ENCODE results near the gene ZNF683. TPM values are rescaled to one million over a fixed set of nuclear protein-coding genes. Genes with fewer than 3 reads are reported as not detected.

Gene ZNF683
- total and polyA plus RNA-seq, 2 of the 4 experiments (the other 2 are of a cell fraction), result not detected

GRCh38 chr1:26337206-26337535, 35.4 kb downstream of the ZNF683 start:
- no peaks in the 10 kb centered on the region for H4K20me1 ChIP-seq (ENCODE audit: insufficient read depth, low read length)
- WGBS, 2 experiments (ENCODE audit: extremely low coverage in 2 of 2, insufficient read length in 1 of 2), result no CpG with 5 or more reads among the region's 7 CpGs
- TF ChIP-seq FOS (IDR thresholded peaks at IDR 0.05; ENCODE audit: low read depth, low read length) (no peak), MXI1 (IDR thresholded peaks at IDR 0.05; ENCODE audit: borderline replicate concordance, low read depth, low read length) (no peak), CTCF (conservative IDR thresholded peaks at IDR 0.05; ENCODE audit: low read depth, low read length) (no peak), CHD1 (IDR thresholded peaks at IDR 0.05; ENCODE audit: low read depth, low read length) (no peak), SMC3 (IDR thresholded peaks at IDR 0.05; ENCODE audit: low read depth, low read length) (no peak)
- H3K27me3 ChIP-seq (ENCODE audit: control insufficient read depth, insufficient read depth, low read length), result peaks cover 47% of the 10 kb centered on the region
- H4K5ac ChIP-seq (ENCODE audit: low read depth, low read length), result no peak overlapping the region
- no peaks in the 10 kb centered on the region for H3K9me1 ChIP-seq (ENCODE audit: insufficient read depth, low read length)
- DNase-seq, result no peak
- no peak overlapping the region for H3K27ac ChIP-seq (ENCODE audit: insufficient read depth, low read length)
- H4K8ac ChIP-seq (ENCODE audit: low read depth in 2 of 2, low read length in 2 of 2), result no peak overlapping the region
- H3K79me1 ChIP-seq (ENCODE audit: low read depth in 1 of 2, low read length in 2 of 2), result no peaks in the 10 kb centered on the region
- in situ Hi-C loops (cut with MboI; ENCODE audit: low sequenced_read_pairs) (no loop called here), dilution Hi-C loops (cut with HindIII; ENCODE audit: low sequenced_read_pairs, unreplicated experiment) (no loop called here), intact Hi-C loops (cut with micrococcal nuclease) (no loop called here)
- H3K9ac ChIP-seq (ENCODE audit: low read depth, low read length), result no peak overlapping the region
- H3K4me3 ChIP-seq (ENCODE audit: insufficient read depth, low read depth, low read length), result no peak overlapping the region
- POLR2A ChIA-PET (ENCODE audit: unreplicated experiment), result no interaction called here
- H3K4ac ChIP-seq (ENCODE audit: low read depth, low read length), result no peak overlapping the region
- no peak overlapping the region for H3K4me2 ChIP-seq (ENCODE audit: low read depth, low read length)
- peak overlapping the region; percentile 61 for H2AK9ac ChIP-seq (replicated peaks; ENCODE audit: low read depth, low read length, poor library complexity)
- no peak overlapping the region for H2AFZ ChIP-seq (replicated peaks; ENCODE audit: low read length, poor library complexity)
- H3K4me1 ChIP-seq (ENCODE audit: control insufficient read depth, insufficient read depth, low read length), result peaks cover 4% of the 10 kb centered on the region; the same call in 1 of the 2 replicates
- H2BK120ac ChIP-seq (ENCODE audit: low read depth, low read length), result peak overlapping the region; percentile 15; the same call in 1 of the 2 replicates
- CTCF ChIA-PET, result no interaction called here
- no peaks in the 10 kb centered on the region for H3K9me3 ChIP-seq (ENCODE audit: control insufficient read depth, insufficient read depth, low read length)
- H2AK5ac ChIP-seq (ENCODE audit: low read depth, low read length), result no peak overlapping the region
- no peak overlapping the region for H3K23ac ChIP-seq (ENCODE audit: low read depth, low read length)
- no peak overlapping the region for H3K18ac ChIP-seq (ENCODE audit: low read depth, low read length)
- H2BK15ac ChIP-seq (ENCODE audit: low read depth, low read length), result no peak overlapping the region
- no peak overlapping the region for H3K14ac ChIP-seq (replicated peaks; ENCODE audit: low read depth, low read length)
- no TSS peak for BruUV-seq (replicated peaks)
- no peaks in the 10 kb centered on the region for H3K36me3 ChIP-seq (ENCODE audit: control insufficient read depth, insufficient read depth, low read length)
- no peak overlapping the region for H4K91ac ChIP-seq (ENCODE audit: insufficient read depth, low read depth, low read length)
- no peak overlapping the region for H2BK5ac ChIP-seq (ENCODE audit: low read depth, low read length, poor library complexity, severe bottlenecking)
- H3K56ac ChIP-seq (ENCODE audit: extremely low read depth, insufficient read depth, low read length), result no peak overlapping the region
- no peak for ATAC-seq (ENCODE audit: low read depth)
- H2BK20ac ChIP-seq (ENCODE audit: low read depth, low read length), result no peak overlapping the region
